Measurements from ENCODE around the gene PACRG. TPM values are rescaled to one million over a fixed set of nuclear protein-coding genes. Genes with fewer than 3 reads are reported as not detected.

The PACRG gene
- total RNA-seq, 2 donors from 2014 or later = 1.7 TPM; not detected in 1

- DNase-seq = no peak
- H3K4me3 ChIP-seq = no peak overlapping the region
Observed at GRCh38 chr6:163338671-163339405, 611.1 kb downstream of the PACRG start.

DNA sequence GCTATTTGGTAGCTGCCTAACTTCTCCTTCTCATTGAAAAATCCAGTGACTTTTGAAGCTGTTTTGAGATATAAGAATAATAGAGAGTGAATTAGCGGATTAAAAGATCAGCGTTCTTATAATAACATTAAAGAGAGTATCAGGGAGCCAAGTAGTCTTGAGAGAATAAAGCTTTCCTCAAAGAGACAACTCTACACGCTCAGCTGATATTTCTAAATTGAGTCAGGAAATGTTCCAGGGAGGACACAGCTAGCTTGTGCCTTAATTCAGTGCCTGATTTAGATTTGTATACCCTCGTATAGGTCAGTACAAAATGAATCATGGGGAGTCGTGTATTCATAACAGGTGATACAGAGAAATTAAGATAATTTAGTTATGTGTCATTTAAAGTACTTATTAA lies 611.7 kb downstream of the PACRG start:
- Histone ChIP-seq H3K4me3 (no peak overlapping the region), H3K9me3 (no peaks in the 10 kb centered on the region), H3K4me1 (no peaks in the 10 kb centered on the region), H3K9ac (ENCODE audit: low read depth in 2 of 2, low read length in 2 of 2) (no peak overlapping the region), H3K27ac (no peak overlapping the region), H3K36me3 (no peaks in the 10 kb centered on the region), H3K27me3 (no peaks in the 10 kb centered on the region)
- no peak for DNase-seq
- TF ChIP-seq CTCF (IDR thresholded peaks at IDR 0.05) = no peak
- intact Hi-C loops (cut with DNase I) = no loop called here

More at GRCh38 chr6:163338671-163339405, 611.1 kb downstream of the PACRG start:
- H3K9me3 ChIP-seq = no peaks in the 10 kb centered on the region
- no peak overlapping the region for H3K9ac ChIP-seq (ENCODE audit: low read depth in 2 of 2, low read length in 2 of 2)
- H3K36me3 ChIP-seq = no peaks in the 10 kb centered on the region
- intact Hi-C loops (cut with DNase I) = no loop called here
- no peaks in the 10 kb centered on the region for H3K4me1 ChIP-seq
- no peaks in the 10 kb centered on the region for H3K27me3 ChIP-seq
- no peak for TF ChIP-seq CTCF (IDR thresholded peaks at IDR 0.05)
- H3K27ac ChIP-seq = no peak overlapping the region

DNA sequence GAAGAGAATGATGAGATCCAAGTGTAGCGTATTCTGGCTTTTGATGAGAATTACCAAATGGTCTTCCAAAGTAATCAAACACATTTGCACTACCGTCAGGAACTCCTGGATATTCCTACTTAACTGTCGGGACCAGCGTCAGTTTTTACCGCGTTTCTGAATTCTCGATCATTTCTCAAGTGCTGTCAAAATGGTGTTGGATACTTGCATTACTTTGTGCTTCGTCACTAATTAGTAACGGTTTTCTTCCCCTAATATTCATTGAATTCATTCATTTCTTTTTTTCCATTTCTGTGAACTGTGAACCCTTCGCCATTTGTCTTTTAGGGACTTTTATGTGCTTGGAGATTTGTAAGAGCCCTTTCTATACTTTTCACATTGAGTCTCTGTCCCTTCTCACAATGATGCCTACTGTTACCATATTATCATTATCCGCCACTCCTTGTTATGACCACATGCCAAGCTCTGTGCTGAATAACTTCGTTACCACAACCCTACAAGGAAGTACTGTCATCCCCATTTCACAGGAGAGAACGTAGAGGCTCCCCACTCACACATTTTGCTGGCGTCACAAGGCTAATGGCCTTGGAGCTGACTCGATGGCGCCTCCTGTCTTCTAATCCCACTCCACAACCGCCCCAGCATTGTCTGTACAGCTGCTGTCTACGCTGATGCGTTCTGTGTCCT lies 612.6 kb downstream of the PACRG start:
- H3K27ac ChIP-seq = no peak overlapping the region
- H3K4me1 ChIP-seq = no peaks in the 10 kb centered on the region
- no peak overlapping the region for H3K4me3 ChIP-seq
- no peaks in the 10 kb centered on the region for H3K36me3 ChIP-seq
- DNase-seq = no peak
- intact Hi-C loops (cut with DNase I) = no loop called here
- TF ChIP-seq CTCF (IDR thresholded peaks at IDR 0.05) = no peak
- no peaks in the 10 kb centered on the region for H3K27me3 ChIP-seq
- H3K9ac ChIP-seq (ENCODE audit: low read depth in 2 of 2, low read length in 2 of 2) = no peak overlapping the region
- H3K9me3 ChIP-seq = no peaks in the 10 kb centered on the region

DNA sequence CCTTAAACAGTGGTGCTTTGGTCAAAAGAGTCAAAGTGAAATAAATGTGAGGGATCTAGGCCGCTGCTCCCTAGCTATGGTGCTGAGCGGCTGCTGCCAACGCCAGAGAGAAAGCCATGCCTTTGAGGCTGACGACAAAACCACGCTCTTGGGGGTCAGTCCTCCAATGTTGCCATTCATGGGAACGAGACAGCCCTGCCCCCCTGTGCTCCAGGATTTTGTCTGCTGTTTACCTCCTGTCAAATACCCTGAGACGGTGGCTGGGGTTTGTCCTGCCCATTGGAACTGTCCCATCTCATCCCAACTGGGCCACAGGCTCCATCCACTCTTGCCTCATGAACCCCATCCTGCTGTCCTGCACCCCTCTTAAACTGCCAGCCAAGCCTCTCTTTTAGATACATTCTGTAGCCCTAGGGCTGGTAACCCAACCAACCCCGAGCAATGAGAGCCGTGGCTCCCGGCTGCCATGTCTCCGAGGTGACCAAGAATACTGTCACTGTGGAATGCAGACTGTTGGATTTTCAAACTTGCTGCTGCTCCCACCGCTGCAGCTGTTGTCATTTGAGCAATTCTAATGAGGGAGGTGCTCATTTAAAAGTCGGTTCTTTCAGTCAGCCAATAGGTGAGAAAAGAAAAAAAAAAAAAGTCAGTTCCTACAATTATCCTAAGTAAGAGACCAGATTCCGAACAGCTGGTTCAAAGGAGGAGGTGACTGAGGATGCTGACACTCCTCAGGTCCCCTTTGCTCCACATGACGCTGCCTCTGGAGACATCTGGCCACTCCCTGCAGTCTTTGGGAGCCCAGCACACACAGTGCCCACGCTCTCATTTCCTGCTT lies 613.7 kb downstream of the PACRG start:
- Histone ChIP-seq H3K27ac (no peak overlapping the region), H3K36me3 (no peaks in the 10 kb centered on the region), H3K4me3 (no peak overlapping the region), H3K27me3 (no peaks in the 10 kb centered on the region), H3K9ac (ENCODE audit: low read depth in 2 of 2, low read length in 2 of 2) (no peak overlapping the region), H3K4me1 (no peaks in the 10 kb centered on the region), H3K9me3 (no peaks in the 10 kb centered on the region)
- intact Hi-C loops (cut with DNase I) = no loop called here
- TF ChIP-seq CTCF (IDR thresholded peaks at IDR 0.05) = no peak
- no peak for DNase-seq
